ENCODE data around the gene TMEM158. TPM values are rescaled to one million over a fixed set of nuclear protein-coding genes. Genes with fewer than 3 reads are reported as not detected.

The TMEM158 gene
- total RNA-seq, 1 experiment from 2014 or later: 25.8 TPM

DNA sequence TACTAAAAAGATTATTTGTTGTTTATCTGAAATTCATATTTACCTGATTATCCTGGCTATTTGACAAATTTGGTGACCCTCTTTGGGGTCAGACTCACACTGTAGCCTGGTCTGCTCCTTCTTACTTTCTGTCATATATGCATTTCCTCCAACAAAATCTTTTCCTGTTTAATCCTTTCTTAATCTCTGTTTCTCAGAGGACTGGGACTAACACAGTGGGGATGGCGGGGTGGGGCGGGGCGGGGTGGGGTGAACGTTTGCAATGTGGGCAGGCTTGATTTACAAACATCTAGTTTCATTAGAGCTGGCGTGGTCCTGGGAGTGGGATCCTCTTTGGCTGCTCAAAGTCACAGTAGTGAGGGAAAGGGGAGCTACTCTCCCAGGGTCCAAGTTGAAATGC lies 44.6 kb downstream of the TMEM158 start:
- no TSS peak for BruUV-seq (replicated peaks)
- POLR2A ChIA-PET: no interaction called here
- H3K27me3 ChIP-seq (ENCODE audit: insufficient read depth, low read length): no peaks in the 10 kb centered on the region

GRCh38 chr3:45180899-45181298 lies 45.2 kb downstream of the TMEM158 start:
- TF ChIP-seq ZNF274 (IDR thresholded peaks at IDR 0.05; ENCODE audit: low read depth, low read length): no peak
- TF ChIP-seq CBX3 (IDR thresholded peaks at IDR 0.05; ENCODE audit: low read depth): no peak
- TF ChIP-seq ELF1 (IDR thresholded peaks at IDR 0.05; ENCODE audit: borderline replicate concordance, low read depth): no peak
- no peak for TF ChIP-seq SIN3A (IDR thresholded peaks at IDR 0.05; ENCODE audit: low read depth)
- TF ChIP-seq EGR1 (IDR thresholded peaks at IDR 0.05; ENCODE audit: low read depth): no peak
- TF ChIP-seq EZH2 (IDR thresholded peaks at IDR 0.05): no peak
- TF ChIP-seq SP1 (IDR thresholded peaks at IDR 0.05; ENCODE audit: low read depth): no peak
- no peak for TF ChIP-seq JUND (IDR thresholded peaks at IDR 0.05)
- TF ChIP-seq YY1 (IDR thresholded peaks at IDR 0.05; ENCODE audit: extremely low read depth, insufficient replicate concordance, low read depth, low read length): no peak
- TF ChIP-seq, protein P1, sequence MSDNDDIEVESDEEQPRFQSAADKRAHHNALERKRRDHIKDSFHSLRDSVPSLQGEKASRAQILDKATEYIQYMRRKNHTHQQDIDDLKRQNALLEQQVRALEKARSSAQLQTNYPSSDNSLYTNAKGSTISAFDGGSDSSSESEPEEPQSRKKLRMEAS (IDR thresholded peaks at IDR 0.05): no peak
- TF ChIP-seq CEBPB (IDR thresholded peaks at IDR 0.05; ENCODE audit: low read depth): no peak
- TF ChIP-seq POLR2A (IDR thresholded peaks at IDR 0.05; ENCODE audit: borderline replicate concordance, extremely low read depth, insufficient read depth, insufficient read length): no peak
- TF ChIP-seq, protein P2, sequence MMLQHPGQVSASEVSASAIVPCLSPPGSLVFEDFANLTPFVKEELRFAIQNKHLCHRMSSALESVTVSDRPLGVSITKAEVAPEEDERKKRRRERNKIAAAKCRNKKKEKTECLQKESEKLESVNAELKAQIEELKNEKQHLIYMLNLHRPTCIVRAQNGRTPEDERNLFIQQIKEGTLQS (IDR thresholded peaks at IDR 0.05): no peak
- Histone ChIP-seq H2AFZ (ENCODE audit: low read depth, low read length, poor library complexity, severe bottlenecking) (no peak overlapping the region), H3K4me3 (replicated peaks in 1 of 2; ENCODE audit: low read depth in 1 of 2, low read length in 2 of 2) (no peak overlapping the region), H3K9me3 (ENCODE audit: control insufficient read depth in 1 of 2, insufficient read depth in 1 of 2, low read depth in 1 of 2, low read length in 2 of 2) (no peaks in the 10 kb centered on the region), H3K79me2 (ENCODE audit: insufficient read depth, low read length) (no peaks in the 10 kb centered on the region), H3K36me3 (ENCODE audit: control insufficient read depth in 1 of 2, insufficient read depth in 2 of 2, low read length in 2 of 2) (no peaks in the 10 kb centered on the region), H3K27ac (ENCODE audit: low read depth, low read length) (no peak overlapping the region), H3K4me2 (ENCODE audit: low read length) (no peak overlapping the region), H3K4me1 (ENCODE audit: control insufficient read depth in 1 of 2, insufficient read depth in 2 of 2, low read length in 2 of 2) (peaks cover 24 to 35% of the 10 kb centered on the region in 2 experiments; a peak in 3 of 4 replicates), H3K9ac (ENCODE audit: low read length) (no peak overlapping the region), H3K9me2 (ENCODE audit: insufficient read depth) (no peaks in the 10 kb centered on the region), H3K27me3 (ENCODE audit: insufficient read depth, low read length) (no peaks in the 10 kb centered on the region), H4K20me1 (ENCODE audit: insufficient read depth) (no peaks in the 10 kb centered on the region)
- intact Hi-C loops (cut with micrococcal nuclease): no loop called here
- ChIA-PET RAD21 (ENCODE audit: low non-redundant PET in 1 of 2, low total read pairs in 2 of 2, uncharacterized antibody in 2 of 2, unreplicated experiment in 2 of 2) (no interaction called here), POLR2A (no interaction called here), CTCF (no interaction called here)
- BruUV-seq (replicated peaks): no TSS peak
- ATAC-seq: no peak
- DNase-seq (ENCODE audit: low read depth, low spot score): no peak

More for the DNA sequence above, 44.6 kb downstream of the TMEM158 start:
- no peaks in the 10 kb centered on the region for H3K36me3 ChIP-seq (ENCODE audit: control insufficient read depth in 1 of 2, insufficient read depth in 2 of 2, low read length in 2 of 2)
- RAD21 ChIA-PET (ENCODE audit: low non-redundant PET in 1 of 2, low total read pairs in 2 of 2, uncharacterized antibody in 2 of 2, unreplicated experiment in 2 of 2): no interaction called here
- intact Hi-C loops (cut with micrococcal nuclease): no loop called here
- no peak overlapping the region for H3K27ac ChIP-seq (ENCODE audit: low read depth, low read length)
- H3K4me1 ChIP-seq (ENCODE audit: control insufficient read depth in 1 of 2, insufficient read depth in 2 of 2, low read length in 2 of 2): peaks cover 24 to 35% of the 10 kb centered on the region in 2 experiments; a peak in 3 of 4 replicates
- H3K9me3 ChIP-seq (ENCODE audit: control insufficient read depth in 1 of 2, insufficient read depth in 1 of 2, low read depth in 1 of 2, low read length in 2 of 2): no peaks in the 10 kb centered on the region
- no peak for ATAC-seq
- CTCF ChIA-PET: no interaction called here
- H3K79me2 ChIP-seq (ENCODE audit: insufficient read depth, low read length): no peaks in the 10 kb centered on the region
- no peaks in the 10 kb centered on the region for H3K9me2 ChIP-seq (ENCODE audit: insufficient read depth)
- H4K20me1 ChIP-seq (ENCODE audit: insufficient read depth): no peaks in the 10 kb centered on the region
- H2AFZ ChIP-seq (ENCODE audit: low read depth, low read length, poor library complexity, severe bottlenecking): no peak overlapping the region
- TF ChIP-seq, protein P2 (IDR thresholded peaks at IDR 0.05): no peak
- TF ChIP-seq POLR2A (IDR thresholded peaks at IDR 0.05; ENCODE audit: borderline replicate concordance, extremely low read depth, insufficient read depth, insufficient read length): no peak
- no peak overlapping the region for H3K4me2 ChIP-seq (ENCODE audit: low read length)
- no peak for DNase-seq (ENCODE audit: low read depth, low spot score)
- no peak overlapping the region for H3K9ac ChIP-seq (ENCODE audit: low read length)
- H3K4me3 ChIP-seq (replicated peaks in 1 of 2; ENCODE audit: low read depth in 1 of 2, low read length in 2 of 2): no peak overlapping the region

Data from HCT116 (cell line).